ENCODE results near the gene OSTN. TPM values are rescaled to one million over a fixed set of nuclear protein-coding genes. Genes with fewer than 3 reads are reported as not detected.

Gene OSTN
- total RNA-seq, 1 donor from 2014 or later: 0.75 TPM

DNA sequence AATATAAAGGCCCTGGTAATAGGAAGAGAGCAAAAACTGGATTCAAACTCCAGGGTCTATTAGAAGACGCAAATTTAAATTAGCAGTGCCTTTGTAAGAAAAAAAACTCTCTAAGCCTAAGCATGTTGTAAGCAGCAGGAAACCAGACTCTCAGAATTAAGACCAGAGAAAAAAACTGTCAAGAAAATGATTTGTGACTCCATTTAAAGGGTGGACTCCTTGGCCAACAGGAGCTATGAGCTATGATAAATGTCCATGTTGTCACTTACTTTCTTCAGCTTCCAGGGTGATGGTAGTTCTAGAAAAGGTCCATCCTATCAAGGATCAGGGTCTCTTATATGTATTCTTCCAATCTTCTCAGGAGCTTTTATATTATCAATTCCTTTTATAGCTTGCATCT lies 95.2 kb downstream of the OSTN start:
- Mint-ChIP-seq H3K27me3 (ENCODE audit: low read depth) (no peaks in the 10 kb centered on the region), H3K4me1 (peaks cover 7% of the 10 kb centered on the region), H3K9me3 (no peaks in the 10 kb centered on the region), H3K27ac (ENCODE audit: unreplicated experiment) (no peak overlapping the region), H3K4me3 (no peak overlapping the region), H3K36me3 (ENCODE audit: low read depth) (no peaks in the 10 kb centered on the region)
- TF ChIP-seq, protein P1, sequence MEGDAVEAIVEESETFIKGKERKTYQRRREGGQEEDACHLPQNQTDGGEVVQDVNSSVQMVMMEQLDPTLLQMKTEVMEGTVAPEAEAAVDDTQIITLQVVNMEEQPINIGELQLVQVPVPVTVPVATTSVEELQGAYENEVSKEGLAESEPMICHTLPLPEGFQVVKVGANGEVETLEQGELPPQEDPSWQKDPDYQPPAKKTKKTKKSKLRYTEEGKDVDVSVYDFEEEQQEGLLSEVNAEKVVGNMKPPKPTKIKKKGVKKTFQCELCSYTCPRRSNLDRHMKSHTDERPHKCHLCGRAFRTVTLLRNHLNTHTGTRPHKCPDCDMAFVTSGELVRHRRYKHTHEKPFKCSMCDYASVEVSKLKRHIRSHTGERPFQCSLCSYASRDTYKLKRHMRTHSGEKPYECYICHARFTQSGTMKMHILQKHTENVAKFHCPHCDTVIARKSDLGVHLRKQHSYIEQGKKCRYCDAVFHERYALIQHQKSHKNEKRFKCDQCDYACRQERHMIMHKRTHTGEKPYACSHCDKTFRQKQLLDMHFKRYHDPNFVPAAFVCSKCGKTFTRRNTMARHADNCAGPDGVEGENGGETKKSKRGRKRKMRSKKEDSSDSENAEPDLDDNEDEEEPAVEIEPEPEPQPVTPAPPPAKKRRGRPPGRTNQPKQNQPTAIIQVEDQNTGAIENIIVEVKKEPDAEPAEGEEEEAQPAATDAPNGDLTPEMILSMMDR (conservative IDR thresholded peaks at IDR 0.05): no peak
- DNase-seq (ENCODE audit: low read depth, low spot score): no peak

DNA sequence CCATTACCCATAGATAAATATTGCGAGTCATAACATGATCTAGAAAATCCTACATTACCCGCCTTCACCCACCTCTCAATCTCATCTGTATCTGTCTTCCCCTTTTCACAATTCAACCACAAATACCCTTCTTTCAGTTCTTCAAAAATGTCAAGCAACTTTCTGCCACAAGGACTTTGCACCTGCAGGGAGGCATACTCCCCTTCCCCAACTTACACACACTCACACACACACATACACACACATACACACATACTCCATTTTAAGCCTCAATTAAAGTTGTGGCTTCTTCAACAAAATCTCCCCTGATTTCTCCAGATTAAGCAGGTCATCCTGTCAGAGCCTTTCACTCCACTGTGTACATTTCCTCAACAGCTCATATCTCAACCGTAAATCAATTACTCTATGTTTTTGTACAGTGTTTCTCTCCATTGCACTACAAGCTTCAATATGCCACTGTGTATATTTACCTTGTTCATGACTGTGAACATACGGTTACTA lies 97.0 kb downstream of the OSTN start:
- Mint-ChIP-seq H3K36me3 (ENCODE audit: low read depth) (no peaks in the 10 kb centered on the region), H3K27ac (ENCODE audit: unreplicated experiment) (no peak overlapping the region), H3K9me3 (no peaks in the 10 kb centered on the region), H3K4me3 (no peak overlapping the region), H3K4me1 (peaks cover 7% of the 10 kb centered on the region), H3K27me3 (ENCODE audit: low read depth) (no peaks in the 10 kb centered on the region)
- TF ChIP-seq, protein P1 (conservative IDR thresholded peaks at IDR 0.05): no peak
- DNase-seq (ENCODE audit: low read depth, low spot score): no peak

DNA sequence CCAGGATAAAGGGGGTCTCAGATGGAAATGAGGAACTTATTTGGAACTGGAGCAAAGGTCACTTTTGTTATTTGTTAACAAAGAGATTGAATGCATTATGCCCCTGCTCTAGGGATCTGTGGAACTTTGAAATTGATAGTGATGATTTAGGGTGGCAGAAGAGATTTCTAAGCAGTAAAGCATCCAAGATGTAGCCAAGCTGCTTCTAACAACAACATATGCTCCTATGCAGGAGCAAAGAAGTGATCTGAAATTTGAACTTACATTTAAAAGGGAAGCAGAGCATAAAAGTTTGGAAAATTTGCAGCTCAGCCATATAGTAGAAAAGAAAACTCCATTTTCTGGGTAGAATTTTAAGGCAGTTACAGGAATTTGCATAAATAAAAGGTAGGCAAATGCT lies 99.8 kb downstream of the OSTN start:
- Mint-ChIP-seq H3K4me1 (peaks cover 18% of the 10 kb centered on the region), H3K9me3 (no peaks in the 10 kb centered on the region), H3K36me3 (ENCODE audit: low read depth) (no peaks in the 10 kb centered on the region), H3K27ac (ENCODE audit: unreplicated experiment) (no peak overlapping the region), H3K27me3 (ENCODE audit: low read depth) (no peaks in the 10 kb centered on the region), H3K4me3 (no peak overlapping the region)
- DNase-seq (ENCODE audit: low read depth, low spot score): no peak
- TF ChIP-seq, protein P1 (conservative IDR thresholded peaks at IDR 0.05): no peak

DNA sequence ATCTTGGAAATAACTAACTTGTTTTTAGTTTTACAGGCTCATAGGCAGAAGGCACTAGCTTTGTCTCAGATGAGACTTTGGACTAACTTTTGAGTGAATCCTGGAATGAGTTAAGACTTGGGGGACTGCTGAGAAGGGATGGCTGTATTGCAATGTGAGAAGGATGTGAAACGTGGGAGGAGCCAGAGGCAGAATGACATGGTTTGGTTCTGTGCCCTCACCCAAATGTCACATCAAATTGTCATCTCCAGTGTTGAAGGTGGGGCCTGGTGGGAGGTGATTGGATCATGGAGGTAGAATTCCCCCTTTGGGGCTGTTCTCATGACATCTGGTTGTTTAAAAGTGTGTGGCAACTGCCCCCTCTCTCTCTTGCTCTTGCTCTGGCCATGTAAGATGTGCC lies 101.4 kb downstream of the OSTN start:
- Mint-ChIP-seq H3K36me3 (ENCODE audit: low read depth) (no peaks in the 10 kb centered on the region), H3K27ac (ENCODE audit: unreplicated experiment) (no peak overlapping the region), H3K9me3 (no peaks in the 10 kb centered on the region)

DNA sequence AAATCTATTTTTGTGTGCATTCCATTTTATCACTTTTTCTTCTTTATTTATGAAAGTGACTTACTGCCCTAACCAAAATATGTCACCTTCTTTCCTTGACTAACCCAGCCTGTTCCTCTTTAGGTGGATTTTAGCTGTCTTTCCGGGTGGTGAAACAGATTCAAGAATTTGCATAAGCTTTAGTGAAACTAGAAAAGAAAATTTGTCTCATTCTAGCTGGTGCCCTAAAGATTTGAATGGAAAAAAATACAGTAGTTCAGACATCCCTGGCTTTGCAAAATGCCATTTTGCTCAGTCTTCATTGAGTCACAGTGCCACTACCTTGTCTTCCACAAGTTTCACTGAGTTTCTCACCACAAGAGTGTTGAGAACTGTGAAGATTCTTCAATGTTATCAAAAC lies 102.0 kb downstream of the OSTN start:
- Mint-ChIP-seq H3K4me3 (no peak overlapping the region), H3K9me3 (no peaks in the 10 kb centered on the region), H3K27me3 (ENCODE audit: low read depth) (no peaks in the 10 kb centered on the region), H3K27ac (ENCODE audit: unreplicated experiment) (no peak overlapping the region), H3K4me1 (peaks cover 18% of the 10 kb centered on the region), H3K36me3 (ENCODE audit: low read depth) (no peaks in the 10 kb centered on the region)
- TF ChIP-seq, protein P1 (conservative IDR thresholded peaks at IDR 0.05): no peak
- DNase-seq (ENCODE audit: low read depth, low spot score): no peak

More for the DNA sequence above, 101.4 kb downstream of the OSTN start:
- Mint-ChIP-seq H3K4me3 (no peak overlapping the region), H3K27me3 (ENCODE audit: low read depth) (no peaks in the 10 kb centered on the region), H3K4me1 (peaks cover 18% of the 10 kb centered on the region)
- DNase-seq (ENCODE audit: low read depth, low spot score): no peak
- TF ChIP-seq, protein P1 (conservative IDR thresholded peaks at IDR 0.05): no peak

All from neural crest cell (in vitro differentiated cells).